ENCODE measurements around the gene CASTOR1. TPM values are rescaled to one million over a fixed set of nuclear protein-coding genes. Genes with fewer than 3 reads are reported as not detected.

Gene CASTOR1
- total RNA-seq, 2 donors from 2014 or later, result 27.2 to 33.2 TPM

- intact Hi-C loops (cut with DNase I), result no loop called here
- peak overlapping the region in 1 of 2 donors; percentile 54 for H3K27ac ChIP-seq
These were observed 11.6 kb downstream of the CASTOR1 start for GRCh38 chr22:30277547-30278344.

GRCh38 chr22:30276039-30276438 is 13.3 kb downstream of the CASTOR1 start:
- TF ChIP-seq POLR2AphosphoS5 (IDR thresholded peaks at IDR 0.05), result no peak
- no peak for TF ChIP-seq CTCF (IDR thresholded peaks at IDR 0.05)
- TF ChIP-seq POLR2A (IDR thresholded peaks at IDR 0.05), result no peak
- H3K4me1 ChIP-seq (replicated peaks), result no peaks in the 10 kb centered on the region

More at GRCh38 chr22:30277547-30278344, 11.6 kb downstream of the CASTOR1 start:
- DNase-seq (ENCODE audit: low spot score), result no peak
- WGBS, result 28% methylated on average over 13 of the region's 14 CpGs
- Histone ChIP-seq H3K9me3 (no peaks in the 10 kb centered on the region), H3K4me1 (replicated peaks) (no peaks in the 10 kb centered on the region), H3K27me3 (replicated peaks; ENCODE audit: insufficient read depth) (no peaks in the 10 kb centered on the region), H3K36me3 (no peaks in the 10 kb centered on the region), H3K4me3 (no peak overlapping the region)
- TF ChIP-seq POLR2AphosphoS5 (IDR thresholded peaks at IDR 0.05), result peak; percentile 49
- TF ChIP-seq CTCF (IDR thresholded peaks at IDR 0.05), result no peak

GRCh38 chr22:30275625-30276024 is 13.7 kb downstream of the CASTOR1 start:
- Histone ChIP-seq H3K9me3 (no peaks in the 10 kb centered on the region), H3K27ac (no peak overlapping the region), H3K4me1 (replicated peaks) (no peaks in the 10 kb centered on the region), H3K36me3 (no peaks in the 10 kb centered on the region), H3K27me3 (replicated peaks; ENCODE audit: insufficient read depth) (no peaks in the 10 kb centered on the region), H3K4me3 (no peak overlapping the region)
- WGBS, result 65% methylated on average over 8 of the region's 8 CpGs
- no peak for DNase-seq (ENCODE audit: low spot score)
- intact Hi-C loops (cut with DNase I), result no loop called here
- TF ChIP-seq POLR2AphosphoS5 (IDR thresholded peaks at IDR 0.05), result no peak
- no peak for TF ChIP-seq POLR2A (IDR thresholded peaks at IDR 0.05)
- TF ChIP-seq CTCF (IDR thresholded peaks at IDR 0.05), result no peak

More at GRCh38 chr22:30276039-30276438, 13.3 kb downstream of the CASTOR1 start:
- 79% methylated on average over 8 of the region's 8 CpGs for WGBS
- H3K27me3 ChIP-seq (replicated peaks; ENCODE audit: insufficient read depth), result no peaks in the 10 kb centered on the region
- no peak overlapping the region for H3K4me3 ChIP-seq
- H3K36me3 ChIP-seq, result no peaks in the 10 kb centered on the region
- no peak for DNase-seq (ENCODE audit: low spot score)
- H3K9me3 ChIP-seq, result no peaks in the 10 kb centered on the region
- intact Hi-C loops (cut with DNase I), result no loop called here
- H3K27ac ChIP-seq, result no peak overlapping the region

- H3K9me3 ChIP-seq, result no peaks in the 10 kb centered on the region
- TF ChIP-seq CTCF (IDR thresholded peaks at IDR 0.05), result no peak
- no peaks in the 10 kb centered on the region for H3K36me3 ChIP-seq
- no peaks in the 10 kb centered on the region for H3K4me1 ChIP-seq (replicated peaks)
- intact Hi-C loops (cut with DNase I), result no loop called here
- 77% methylated on average over 9 of the region's 9 CpGs for WGBS
- no peak overlapping the region for H3K27ac ChIP-seq
- DNase-seq (ENCODE audit: low spot score), result no peak
- no peaks in the 10 kb centered on the region for H3K27me3 ChIP-seq (replicated peaks; ENCODE audit: insufficient read depth)
- no peak overlapping the region for H3K4me3 ChIP-seq
These were observed 14.9 kb downstream of the CASTOR1 start for GRCh38 chr22:30274437-30274812.
